DND-41 (cell line): ENCODE data around the gene CYFIP2.

Source experiments
- CTCF ChIP-seq: IDR thresholded peaks from 2 replicates; pipeline ENCODE4 v1.5.1; 2012; ENCODE audit warnings: borderline replicate concordance, low read length, moderate library complexity, mild to moderate bottlenecking; ENCODE audit not compliant: poor library complexity, severe bottlenecking; ENCODE audit errors: extremely low read depth
- EZH2 ChIP-seq: IDR thresholded peaks from 3 replicates; pipeline ENCODE4 v1.6.1; 2012; ENCODE audit warnings: borderline replicate concordance, low read depth, mild to moderate bottlenecking, moderate library complexity, low read length, inconsistent platforms; ENCODE audit not compliant: severe bottlenecking

- TF ChIP-seq CTCF (no peak), EZH2 (no peak)
These were observed 19.6 kb downstream of the CYFIP2 start for GRCh38 chr5:157285310-157286035.
